Measurements from ENCODE around the gene RPAP2. TPM values are rescaled to one million over a fixed set of nuclear protein-coding genes. Genes with fewer than 3 reads are reported as not detected.
"Not testable (repeated sequence)": the region's sequence is repeated elsewhere in the genome, so short reads cannot be mapped to it uniquely, and the experiment has no call there.

Gene RPAP2
- total RNA-seq, 3 donors from 2014 or later: 17.1 to 33.5 (median 22.6) TPM

DNA sequence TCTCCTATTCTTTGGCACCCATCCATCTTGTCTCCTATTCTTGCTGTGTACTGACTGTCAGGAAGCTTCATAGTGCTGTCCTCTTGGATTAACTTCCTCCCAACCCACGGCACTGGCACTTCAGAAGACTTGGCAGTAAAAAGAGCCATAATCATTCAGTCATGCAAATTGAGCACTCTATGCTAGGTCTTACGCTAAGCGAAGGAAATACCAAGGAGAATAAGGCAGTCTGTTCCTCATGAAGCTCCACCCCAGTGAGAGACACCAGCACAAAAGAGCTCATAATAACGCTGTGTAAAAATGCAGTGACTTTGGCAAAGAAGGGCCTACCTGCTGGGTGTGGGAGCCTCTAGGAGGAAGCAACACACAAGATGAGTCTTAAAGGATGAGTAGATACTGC, 120.8 kb downstream of the RPAP2 start:
- intact Hi-C loops (cut with DNase I, micrococcal nuclease): no loop called here
- TF ChIP-seq, protein P1, sequence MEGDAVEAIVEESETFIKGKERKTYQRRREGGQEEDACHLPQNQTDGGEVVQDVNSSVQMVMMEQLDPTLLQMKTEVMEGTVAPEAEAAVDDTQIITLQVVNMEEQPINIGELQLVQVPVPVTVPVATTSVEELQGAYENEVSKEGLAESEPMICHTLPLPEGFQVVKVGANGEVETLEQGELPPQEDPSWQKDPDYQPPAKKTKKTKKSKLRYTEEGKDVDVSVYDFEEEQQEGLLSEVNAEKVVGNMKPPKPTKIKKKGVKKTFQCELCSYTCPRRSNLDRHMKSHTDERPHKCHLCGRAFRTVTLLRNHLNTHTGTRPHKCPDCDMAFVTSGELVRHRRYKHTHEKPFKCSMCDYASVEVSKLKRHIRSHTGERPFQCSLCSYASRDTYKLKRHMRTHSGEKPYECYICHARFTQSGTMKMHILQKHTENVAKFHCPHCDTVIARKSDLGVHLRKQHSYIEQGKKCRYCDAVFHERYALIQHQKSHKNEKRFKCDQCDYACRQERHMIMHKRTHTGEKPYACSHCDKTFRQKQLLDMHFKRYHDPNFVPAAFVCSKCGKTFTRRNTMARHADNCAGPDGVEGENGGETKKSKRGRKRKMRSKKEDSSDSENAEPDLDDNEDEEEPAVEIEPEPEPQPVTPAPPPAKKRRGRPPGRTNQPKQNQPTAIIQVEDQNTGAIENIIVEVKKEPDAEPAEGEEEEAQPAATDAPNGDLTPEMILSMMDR (IDR thresholded peaks at IDR 0.05): no peak
- no peaks in the 10 kb centered on the region for H3K4me1 ChIP-seq (ENCODE audit: low read depth)
- ATAC-seq: no peak
- no peak overlapping the region for H3K4me3 ChIP-seq
- no peaks in the 10 kb centered on the region for H3K36me3 ChIP-seq (ENCODE audit: low read depth)
- DNase-seq: no peak
- no peaks in the 10 kb centered on the region for H3K9me3 ChIP-seq

DNA sequence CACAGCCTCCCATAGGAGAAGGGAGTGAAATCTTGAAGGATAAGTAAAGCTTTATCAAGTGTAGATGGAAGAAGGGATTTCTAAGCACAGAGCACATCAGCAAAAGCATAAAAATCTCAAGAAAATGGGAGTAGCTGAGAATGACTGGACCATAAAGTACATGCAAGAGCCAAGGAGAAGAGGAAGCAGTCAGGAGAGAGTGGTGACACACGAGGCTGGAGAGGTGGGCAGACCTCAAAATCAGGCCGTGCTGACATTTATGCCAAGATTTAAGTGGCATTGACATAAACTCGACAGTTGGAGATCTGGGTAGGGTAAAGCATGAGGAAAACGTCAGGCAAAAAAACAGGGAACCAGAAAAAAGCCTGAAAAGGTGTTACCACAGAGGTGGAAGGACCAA, 125.5 kb downstream of the RPAP2 start:
- TF ChIP-seq, protein P1 (IDR thresholded peaks at IDR 0.05): no peak
- no peaks in the 10 kb centered on the region for H3K4me1 ChIP-seq (ENCODE audit: low read depth)
- DNase-seq: no peak
- H3K36me3 ChIP-seq (ENCODE audit: low read depth): no peaks in the 10 kb centered on the region
- ATAC-seq: no peak
- intact Hi-C loops (cut with DNase I, micrococcal nuclease): no loop called here
- H3K9me3 ChIP-seq: no peaks in the 10 kb centered on the region
- H3K4me3 ChIP-seq: no peak overlapping the region

DNA sequence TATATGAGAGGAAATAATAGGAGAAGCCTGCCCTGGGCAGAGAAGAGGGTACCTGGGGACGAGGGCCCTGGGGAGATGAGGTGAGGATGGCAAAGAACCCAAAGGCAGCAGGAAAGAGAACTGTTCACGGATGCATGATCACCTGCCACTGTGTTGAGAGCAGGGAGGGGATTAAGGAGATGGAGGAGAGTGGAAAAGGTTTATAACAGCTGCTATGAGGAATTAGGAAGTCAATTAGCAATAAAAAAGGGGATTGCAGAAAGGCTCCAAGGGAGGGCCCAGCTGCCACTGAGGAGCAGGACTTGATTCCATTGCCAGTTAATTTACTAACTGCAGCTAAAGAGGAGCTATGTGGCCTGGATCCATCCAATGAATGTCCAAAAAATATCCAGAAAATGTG, 126.8 kb downstream of the RPAP2 start:
- no peaks in the 10 kb centered on the region for H3K4me1 ChIP-seq (ENCODE audit: low read depth)
- DNase-seq: no peak
- no peaks in the 10 kb centered on the region for H3K36me3 ChIP-seq (ENCODE audit: low read depth)
- no peak overlapping the region for H3K4me3 ChIP-seq
- no peaks in the 10 kb centered on the region for H3K9me3 ChIP-seq
- ATAC-seq: no peak
- TF ChIP-seq, protein P1 (IDR thresholded peaks at IDR 0.05): no peak
- intact Hi-C loops (cut with DNase I, micrococcal nuclease): no loop called here

DNA sequence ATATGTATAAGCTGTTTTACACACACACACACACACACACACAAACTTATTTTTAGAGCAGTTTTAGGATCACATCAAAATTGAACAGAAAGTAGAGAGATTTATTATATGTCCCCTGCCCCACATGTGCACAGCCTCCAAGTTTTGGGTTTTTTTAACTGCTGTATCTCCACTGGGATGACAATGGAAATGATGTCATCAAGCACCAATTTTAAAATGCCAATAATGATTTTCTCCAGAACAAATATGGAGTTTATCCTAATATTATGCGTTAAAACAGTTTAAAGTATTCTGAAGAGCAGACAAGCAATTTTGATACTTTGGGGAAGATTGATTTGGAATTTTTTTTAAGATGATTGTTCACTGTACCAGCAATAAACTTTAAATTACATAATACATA, 131.2 kb downstream of the RPAP2 start:
- TF ChIP-seq, protein P1 (IDR thresholded peaks at IDR 0.05): no peak
- intact Hi-C loops (cut with DNase I, micrococcal nuclease): no loop called here
- ATAC-seq (no peak), DNase-seq (no peak)
- no peaks in the 10 kb centered on the region for H3K9me3 ChIP-seq
- H3K36me3 ChIP-seq (ENCODE audit: low read depth): no peaks in the 10 kb centered on the region
- no peaks in the 10 kb centered on the region for H3K4me1 ChIP-seq (ENCODE audit: low read depth)
- H3K4me3 ChIP-seq: no peak overlapping the region

DNA sequence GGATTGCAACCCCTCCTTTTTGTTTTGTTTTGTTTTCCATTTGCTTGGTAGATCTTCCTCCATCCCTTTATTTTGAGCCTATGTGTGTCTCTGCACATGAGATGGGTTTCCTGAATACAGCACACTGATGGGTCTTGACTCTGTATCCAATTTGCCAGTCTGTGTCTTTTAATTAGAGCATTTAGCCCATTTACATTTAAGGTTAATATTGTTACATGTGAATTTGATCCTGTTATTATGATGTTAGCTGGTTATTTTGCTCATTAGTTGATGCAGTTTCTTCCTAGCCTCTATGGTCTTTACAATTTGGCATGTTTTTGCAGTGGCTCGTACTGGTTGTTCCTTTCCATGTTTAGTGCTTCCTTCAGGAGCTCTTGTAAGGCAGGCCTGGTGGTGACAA, 135.7 kb downstream of the RPAP2 start:
- DNase-seq; H3K4me3 ChIP-seq; intact Hi-C loops (cut with DNase I, micrococcal nuclease); H3K4me1 ChIP-seq (ENCODE audit: low read depth); H3K9me3 ChIP-seq; ATAC-seq; H3K36me3 ChIP-seq (ENCODE audit: low read depth): not testable (repeated sequence)

DNA sequence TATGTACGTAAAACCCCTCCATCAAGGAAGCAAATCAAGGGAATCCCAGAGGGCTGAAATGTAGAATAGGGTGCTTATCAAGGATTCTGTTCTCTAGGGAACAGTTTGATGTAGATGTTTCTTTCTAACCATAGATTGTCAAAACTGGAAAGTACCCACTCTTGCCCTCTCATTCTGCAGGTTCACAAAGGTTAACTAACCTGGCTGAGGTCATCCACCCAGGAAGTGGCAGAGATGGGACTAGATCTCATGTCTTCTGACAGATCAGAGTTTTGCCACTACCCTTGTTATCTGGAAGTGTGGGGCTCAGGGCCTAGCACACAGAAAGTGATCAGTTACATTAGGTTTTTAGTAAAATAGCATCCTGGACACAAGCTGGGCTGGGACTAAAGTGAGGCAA, 140.4 kb downstream of the RPAP2 start:
- ATAC-seq (no peak), DNase-seq (no peak)
- TF ChIP-seq, protein P1 (IDR thresholded peaks at IDR 0.05): no peak
- H3K4me1 ChIP-seq (ENCODE audit: low read depth): no peaks in the 10 kb centered on the region
- H3K9me3 ChIP-seq: no peaks in the 10 kb centered on the region
- no peaks in the 10 kb centered on the region for H3K36me3 ChIP-seq (ENCODE audit: low read depth)
- intact Hi-C loops (cut with DNase I, micrococcal nuclease): no loop called here
- H3K4me3 ChIP-seq: no peak overlapping the region
